ENCODE measurements around the gene ALDH3A2.
"Not testable (repeated sequence)": the region's sequence is repeated elsewhere in the genome, so short reads cannot be mapped to it uniquely, and the experiment has no call there.

Gene ALDH3A2

DNA sequence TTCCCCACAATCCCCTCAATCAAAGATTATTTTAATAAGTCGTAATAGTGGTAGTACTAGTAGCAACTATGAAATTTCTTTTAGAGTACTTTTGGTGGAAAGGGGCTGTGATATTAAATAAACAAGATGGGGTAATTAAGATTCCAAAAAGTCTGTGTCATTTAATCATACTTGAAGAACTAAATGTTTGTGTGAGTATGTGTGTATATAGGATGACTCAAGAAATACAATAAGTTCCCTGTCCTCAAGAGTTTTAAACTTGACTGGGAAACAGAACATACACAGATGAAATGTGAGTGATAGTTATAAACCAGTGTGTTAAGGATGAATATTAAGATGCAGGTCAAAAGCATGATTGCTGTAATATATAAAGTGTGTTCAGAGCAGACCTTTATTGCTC, 2.3 kb downstream of the ALDH3A2 start:
- no peak for DNase-seq (ENCODE audit: low spot score)

DNA sequence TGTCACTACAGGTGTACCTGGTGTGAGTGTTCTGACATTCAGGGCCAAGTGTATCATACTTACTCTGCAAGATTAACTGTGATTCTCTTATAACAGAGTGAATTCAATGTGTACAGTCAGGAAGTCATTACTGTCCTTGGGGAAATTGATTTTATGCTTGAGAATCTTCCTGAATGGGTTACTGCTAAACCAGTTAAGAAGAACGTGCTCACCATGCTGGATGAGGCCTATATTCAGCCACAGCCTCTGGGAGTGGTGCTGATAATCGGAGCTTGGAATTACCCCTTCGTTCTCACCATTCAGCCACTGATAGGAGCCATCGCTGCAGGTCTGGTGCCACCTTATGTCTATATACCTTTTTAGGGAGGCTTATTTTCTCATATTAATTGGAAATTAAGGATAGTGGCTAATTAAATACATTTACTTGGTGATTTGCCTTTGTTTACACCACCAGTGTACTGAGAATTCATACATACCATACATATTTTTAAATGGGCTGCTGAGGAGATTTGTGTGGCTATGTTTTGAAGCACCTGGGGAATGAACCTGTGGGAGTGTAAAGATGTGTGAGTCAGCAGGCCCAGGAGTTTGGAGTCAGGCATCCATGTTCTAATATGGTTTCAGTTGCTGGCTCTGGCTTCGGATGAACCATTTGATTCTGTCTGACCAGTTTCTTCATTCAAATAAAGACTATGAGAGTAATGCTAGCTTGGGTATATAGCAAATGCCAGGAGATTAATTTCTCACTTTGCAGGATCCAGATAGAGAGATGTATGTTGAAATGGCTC, 3.1 kb downstream of the ALDH3A2 start:
- DNase-seq (ENCODE audit: low spot score): peak; percentile 10

DNA sequence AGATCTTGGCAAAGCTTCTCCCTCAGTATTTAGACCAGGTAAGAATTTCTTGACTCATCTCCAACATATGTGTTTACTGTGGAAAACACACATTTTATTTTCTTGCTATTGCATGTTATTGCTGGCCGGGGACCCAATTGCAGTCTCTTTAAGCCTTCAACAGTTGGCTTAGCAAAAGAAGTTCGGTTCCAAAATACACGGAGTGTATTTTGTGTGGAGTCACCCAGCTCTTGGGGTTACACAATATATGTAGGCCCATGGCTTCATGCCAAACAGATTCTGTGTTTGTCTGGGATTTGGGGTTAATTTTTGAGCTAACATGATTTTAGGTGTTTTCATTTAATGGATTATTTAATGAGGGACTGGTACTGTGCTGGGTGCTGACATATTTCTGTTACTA, 4.0 kb downstream of the ALDH3A2 start:
- DNase-seq (ENCODE audit: low spot score): no peak

DNA sequence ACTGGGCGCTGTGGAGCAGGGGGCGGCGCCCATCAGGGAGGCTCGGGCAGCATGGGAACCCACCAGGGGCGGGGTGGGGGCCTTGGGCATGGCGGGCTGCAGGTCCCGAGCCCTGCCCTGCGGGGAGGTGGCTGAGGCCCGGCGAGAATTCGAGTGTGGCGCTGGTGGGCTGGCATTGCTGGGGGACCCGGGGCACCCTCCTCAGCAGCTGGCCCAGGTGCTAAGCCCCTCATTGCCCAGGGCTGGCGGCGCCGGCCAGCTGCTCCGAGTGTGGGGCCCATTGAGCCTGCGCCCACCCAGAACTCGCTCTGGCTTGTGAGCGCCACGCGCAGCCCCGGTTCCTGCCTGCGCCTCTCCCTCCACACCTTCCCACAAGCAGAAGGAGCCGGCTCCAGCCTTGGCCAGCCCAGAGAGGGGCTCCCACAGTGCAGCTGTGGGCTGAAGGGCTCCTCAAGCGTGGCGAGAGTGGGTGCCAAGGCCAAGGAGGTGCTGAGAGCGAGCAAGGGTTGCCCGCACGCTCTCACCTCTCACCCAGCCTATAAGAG, 5.9 kb downstream of the ALDH3A2 start:
- no peak for DNase-seq (ENCODE audit: low spot score)

DNA sequence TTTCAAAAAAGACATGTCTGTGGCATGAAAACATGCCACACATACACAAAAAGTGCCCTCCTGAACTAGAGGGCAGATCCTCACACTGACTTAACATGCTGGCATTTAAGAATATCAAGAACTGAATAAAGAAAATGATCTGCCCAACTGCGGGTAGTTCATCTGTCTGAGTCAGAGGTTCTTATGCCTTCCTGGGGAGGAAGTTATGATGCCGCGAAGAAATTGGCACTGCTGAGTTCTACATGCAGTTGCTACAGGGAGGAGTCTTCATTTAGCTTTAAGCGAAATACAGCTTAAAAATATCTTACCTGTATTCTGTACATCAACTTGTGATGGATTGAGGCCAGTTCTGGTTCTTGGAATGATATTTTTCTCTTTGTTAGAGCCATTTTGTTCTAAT, 6.3 kb downstream of the ALDH3A2 start:
- no peak for DNase-seq (ENCODE audit: low spot score)

DNA sequence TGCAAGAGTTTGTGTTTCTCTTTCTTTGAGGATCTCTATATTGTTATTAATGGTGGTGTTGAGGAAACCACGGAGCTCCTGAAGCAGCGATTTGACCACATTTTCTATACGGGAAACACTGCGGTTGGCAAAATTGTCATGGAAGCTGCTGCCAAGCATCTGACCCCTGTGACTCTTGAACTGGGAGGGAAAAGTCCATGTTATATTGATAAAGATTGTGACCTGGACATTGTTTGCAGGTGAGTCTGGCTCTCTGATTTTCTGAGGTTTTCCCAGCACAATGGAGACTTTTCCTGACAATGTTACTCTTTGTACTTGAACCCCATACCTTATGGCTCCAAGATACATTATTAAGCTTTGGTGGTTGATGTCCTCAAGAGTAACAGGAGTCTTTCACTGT, 7.8 kb downstream of the ALDH3A2 start:
- no peak for DNase-seq (ENCODE audit: low spot score)

DNA sequence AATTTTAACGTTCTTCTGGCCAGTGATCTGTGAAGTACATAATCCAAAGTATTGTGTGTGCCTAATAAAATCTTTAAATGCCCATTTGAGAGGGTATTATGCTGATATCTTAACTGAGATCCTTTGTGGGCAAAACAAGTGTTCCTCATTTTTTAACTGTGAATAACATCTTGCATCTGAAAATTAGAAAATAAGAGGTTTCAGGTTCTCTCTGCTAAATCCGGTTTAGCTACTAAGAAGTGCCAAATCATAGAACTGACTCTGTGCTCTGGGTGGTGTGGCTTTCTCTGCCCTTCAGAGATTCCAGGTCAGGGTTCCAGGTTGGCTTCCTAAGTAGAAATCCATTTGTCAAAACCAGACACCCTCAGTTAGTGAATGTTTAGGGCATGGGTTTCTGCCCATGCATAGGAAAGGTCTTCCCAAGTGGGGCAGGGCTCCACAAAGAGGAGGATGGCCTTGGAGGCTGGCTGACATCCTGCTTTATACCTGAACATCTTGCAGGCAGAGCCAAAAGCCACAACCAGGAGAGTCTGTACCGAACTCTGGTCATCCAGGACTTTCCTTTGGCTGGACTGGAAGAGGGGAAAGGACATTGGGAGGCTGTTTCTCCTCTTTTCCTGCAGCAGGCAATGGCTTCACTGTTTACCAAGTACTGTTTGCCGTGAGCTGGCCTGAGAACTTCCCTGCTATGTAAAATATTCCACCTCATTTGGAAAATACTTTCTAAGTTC, 8.5 kb downstream of the ALDH3A2 start:
- no peak for DNase-seq (ENCODE audit: low spot score)

DNA sequence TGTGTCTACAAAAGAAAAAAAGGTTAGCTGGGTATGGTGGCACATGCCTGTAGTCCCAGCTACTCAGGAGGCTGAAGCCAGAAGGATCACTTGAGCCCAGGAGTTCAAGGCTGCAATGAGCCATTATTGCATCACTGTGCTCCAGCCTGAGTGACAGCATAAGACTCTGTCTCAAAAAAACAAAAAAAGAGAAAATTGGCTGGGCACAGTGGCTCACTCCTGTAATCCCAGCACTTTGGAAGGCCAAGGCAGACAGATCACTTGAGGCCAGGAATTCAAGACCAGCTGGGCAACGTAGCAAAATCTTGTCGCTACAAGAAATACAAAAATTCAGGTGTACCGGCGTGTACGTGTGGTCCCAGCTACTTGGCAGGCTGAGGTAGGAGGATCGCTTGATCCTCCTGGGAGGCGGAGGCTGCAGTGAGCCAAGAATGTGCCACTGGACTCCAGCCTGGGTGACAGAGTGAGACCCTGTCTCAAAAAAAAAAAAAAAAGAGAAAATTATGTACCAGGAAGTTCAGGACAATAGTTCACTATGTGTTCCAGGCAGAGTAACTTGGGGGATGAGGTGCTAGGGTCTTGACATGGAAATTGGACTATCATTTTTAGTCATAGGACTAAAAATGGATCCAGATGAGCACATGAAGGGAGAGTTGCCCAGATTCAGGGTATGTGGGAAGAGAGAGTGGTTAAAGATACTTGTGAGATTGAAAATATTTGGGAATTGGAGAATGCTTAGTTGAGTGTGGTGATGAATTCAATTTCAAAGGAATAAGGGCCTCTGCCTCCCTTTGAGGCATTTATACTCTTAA, 11.0 kb downstream of the ALDH3A2 start:
- no peak for DNase-seq (ENCODE audit: low spot score)

DNA sequence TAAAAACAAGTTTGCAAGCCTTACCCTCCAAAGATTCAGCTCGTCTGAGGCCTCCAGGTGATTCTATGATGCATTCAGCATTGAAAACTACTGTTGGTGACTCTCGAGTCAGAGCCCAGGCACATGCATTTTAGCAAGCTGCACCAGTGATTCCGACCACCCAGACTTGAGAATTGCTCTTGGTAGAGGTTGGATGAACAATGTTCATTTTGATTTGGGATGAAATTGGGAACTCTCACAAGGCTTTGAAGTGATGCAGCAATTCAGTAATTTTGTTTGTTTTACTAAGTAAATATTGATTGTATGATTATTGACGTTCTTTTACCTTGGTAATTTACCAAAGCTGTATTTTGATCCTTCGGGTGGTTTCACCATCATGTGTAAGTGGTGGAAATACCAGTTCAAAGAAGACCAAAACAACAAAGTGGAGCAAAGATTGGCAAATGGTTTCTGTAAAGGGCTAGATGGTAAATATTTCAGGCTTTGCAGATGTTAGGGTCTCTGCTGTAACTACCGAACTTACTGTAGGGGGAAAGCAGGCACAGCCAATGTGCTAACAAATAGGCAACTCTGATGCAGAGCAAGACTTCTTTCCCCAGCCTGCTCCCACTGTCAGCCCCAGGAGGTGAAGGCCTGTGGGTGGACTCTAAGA, 11.8 kb downstream of the ALDH3A2 start:
- no peak for DNase-seq (ENCODE audit: low spot score)

DNA sequence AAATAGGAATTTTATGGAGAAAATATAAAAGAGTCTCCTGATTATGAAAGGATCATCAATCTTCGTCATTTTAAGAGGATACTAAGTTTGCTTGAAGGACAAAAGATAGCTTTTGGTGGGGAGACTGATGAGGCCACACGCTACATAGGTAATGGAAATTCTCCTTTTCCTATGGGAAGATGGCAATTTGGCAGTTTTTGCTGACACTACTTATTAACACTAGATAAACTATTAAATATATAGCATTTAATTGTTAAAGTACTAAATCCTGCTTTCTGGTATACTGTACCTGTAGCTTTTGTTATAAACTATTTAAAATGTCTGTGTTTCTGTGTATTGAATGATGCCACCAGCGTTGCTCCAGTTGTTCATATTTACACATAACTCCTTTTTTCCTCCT, 12.6 kb downstream of the ALDH3A2 start:
- no peak for DNase-seq (ENCODE audit: low spot score)

DNA sequence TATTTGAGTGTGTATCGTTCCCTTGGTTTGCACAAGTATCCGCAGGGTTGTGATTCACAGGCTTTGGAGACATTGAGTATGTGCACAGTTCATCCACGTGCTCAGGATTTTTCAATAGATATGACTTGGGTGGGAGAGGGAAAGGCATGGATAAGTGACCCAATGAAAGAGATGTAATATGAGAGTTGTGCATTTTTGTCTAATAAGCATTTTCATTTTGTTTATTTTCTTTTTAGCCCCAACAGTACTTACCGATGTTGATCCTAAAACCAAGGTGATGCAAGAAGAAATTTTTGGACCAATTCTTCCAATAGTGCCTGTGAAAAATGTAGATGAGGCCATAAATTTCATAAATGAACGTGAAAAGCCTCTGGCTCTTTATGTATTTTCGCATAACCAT, 14.5 kb downstream of the ALDH3A2 start:
- DNase-seq (ENCODE audit: low spot score): no peak

DNA sequence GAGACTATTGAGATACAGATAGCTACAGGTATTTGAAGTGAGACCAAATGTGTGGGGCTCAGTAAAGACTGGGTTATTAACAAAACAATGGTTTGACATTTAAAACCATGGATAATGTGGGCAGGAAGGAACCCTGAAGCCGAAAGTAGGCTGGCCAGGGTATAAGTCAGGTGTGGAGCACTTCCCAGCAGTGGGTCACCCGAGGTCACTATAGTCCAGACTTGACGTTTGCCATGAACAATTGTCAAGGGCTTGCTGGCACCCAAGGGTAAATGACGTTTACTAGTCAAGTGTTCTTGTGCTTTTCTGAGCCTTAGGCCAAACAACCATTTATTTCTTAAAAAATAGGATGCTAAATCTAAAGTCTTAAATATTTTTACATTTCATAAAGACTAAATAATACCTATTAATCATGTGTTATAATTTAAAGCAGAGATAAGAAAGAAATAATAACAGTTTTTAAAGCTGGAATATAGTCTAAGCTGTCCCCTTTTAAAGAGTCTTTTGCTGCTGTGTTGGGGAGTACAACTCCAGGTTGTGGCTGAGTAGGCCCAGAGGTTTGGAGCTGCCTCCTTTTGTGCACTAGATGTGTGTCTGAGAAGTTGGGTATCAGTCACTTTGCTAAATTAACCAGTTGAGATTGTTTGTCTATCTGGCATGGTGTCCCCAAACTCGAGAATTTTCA, 15.7 kb downstream of the ALDH3A2 start:
- DNase-seq (ENCODE audit: low spot score): no peak

DNA sequence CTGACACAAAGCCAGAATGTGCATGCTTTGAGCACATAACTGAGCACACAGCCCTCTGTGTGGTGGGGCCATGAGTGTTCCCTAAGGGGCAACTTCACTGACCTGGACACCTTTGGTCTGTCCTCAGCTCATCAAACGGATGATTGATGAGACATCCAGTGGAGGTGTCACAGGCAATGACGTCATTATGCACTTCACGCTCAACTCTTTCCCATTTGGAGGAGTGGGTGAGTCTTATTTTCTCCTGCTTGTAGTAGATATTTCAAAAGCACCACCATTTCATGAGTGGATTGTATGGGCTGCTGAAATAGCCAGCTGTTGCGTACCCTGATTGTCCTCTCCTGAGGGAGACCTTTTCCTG, 16.2 kb downstream of the ALDH3A2 start:
- no peak for DNase-seq (ENCODE audit: low spot score)

DNA sequence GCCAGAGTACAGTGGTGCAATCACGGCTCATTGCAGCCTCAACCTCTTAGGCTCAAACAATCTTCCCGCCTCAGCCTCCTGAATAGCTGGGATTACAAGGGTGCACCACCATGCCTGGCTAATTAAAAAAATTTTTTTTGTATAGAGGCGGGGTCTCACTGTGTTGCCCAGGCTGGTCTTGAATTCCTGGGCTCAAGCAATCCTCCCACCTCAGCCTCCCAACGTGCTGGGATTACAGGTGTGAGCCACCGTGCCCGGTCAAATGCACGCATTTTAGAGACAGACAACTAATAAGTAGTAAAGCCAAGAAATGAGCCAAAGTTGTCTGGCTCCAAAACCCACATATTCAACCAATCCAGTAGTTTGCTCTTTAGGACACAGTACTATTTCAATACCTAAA, 21.1 kb downstream of the ALDH3A2 start:
- not testable (repeated sequence) for DNase-seq (ENCODE audit: low spot score)

DNA sequence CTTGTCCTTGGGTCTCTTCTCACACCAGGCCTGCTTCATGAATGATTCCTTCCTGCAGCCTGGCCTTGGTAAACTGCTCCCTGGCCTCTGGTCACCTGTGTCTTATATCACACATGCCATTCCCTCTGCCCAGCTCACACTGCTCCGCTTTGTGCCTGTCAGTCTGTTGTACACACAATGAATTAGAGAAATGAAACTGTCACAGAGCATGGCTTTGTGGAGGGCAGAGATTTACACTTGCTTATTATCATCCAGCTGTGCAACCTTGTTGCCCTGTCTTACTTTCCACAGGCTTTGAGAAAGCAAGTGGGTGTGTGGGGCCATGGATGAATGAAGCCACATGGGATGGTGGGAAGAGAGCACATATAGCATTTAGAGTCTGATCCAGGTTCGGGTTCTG, 22.4 kb downstream of the ALDH3A2 start:
- DNase-seq (ENCODE audit: low spot score): no peak

DNA sequence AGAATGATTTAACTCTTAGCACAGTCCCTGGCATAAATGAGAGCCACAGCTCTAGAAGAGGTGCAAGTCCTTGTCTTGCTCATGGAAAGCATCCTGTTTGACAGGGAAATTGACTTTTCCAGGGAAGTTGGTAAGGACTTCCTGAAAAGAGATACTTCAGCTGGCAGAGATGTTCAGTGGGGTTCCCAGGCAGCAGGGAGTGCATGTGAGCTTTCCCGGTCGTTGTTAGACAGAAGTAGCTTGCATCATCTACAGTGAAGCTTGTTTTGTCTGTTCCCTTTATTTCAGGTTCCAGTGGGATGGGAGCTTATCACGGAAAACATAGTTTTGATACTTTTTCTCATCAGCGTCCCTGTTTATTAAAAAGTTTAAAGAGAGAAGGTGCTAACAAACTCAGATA, 22.9 kb downstream of the ALDH3A2 start:
- no peak for DNase-seq (ENCODE audit: low spot score)

DNA sequence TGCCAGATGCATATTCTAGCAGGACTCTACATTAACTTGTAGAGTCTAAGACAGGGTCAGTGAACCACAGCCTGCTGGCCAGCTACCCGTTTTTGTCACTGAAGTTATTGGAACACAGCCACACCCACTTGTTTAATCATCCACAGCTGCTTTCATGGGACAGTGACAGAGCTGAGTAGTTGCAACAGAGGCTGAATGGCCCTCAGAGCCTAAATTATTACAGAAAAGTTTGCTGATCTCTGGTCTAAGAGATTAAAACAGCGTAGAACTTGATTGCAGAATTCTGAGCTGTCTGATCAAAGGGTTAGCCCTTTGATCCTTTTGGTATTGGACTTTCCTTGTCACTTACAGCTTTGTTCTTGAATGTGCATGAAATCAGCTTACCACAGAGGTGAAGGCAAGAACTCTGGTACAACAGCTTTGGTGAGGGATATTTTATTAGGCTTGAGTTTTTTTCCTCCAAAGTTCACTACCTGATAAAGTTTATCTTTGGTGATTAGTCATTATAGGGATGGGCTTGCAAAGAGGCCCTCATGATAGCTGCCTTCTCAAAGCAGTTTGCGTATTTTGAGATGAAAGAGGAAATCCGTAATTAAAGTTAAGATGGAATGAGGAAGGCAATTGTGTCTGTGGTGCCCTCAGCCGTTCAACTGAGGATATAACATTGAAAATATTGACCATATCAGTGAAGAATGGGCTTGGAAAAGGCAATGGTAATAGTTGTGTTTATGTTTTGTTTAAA, 23.6 kb downstream of the ALDH3A2 start:
- peak; percentile 39 for DNase-seq (ENCODE audit: low spot score)

DNA sequence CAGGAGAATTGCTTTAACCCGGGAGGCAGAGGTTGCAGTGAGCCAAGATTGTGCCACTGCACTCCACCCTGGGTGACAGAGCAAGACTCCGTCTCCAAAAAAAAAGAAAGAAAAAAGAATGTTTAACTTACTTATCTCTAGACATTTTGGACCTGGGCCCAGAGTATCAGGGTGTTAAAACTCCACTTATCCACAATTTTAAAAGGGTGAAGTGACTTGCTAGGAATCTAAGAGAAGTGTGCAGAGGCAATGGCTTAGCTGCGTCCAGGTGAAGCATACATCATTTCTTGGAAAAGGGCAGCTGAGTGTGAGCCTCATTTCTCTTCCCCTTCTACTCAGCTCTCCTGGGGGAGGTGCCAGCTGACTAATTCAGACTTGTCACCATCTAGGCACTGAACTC, 25.1 kb downstream of the ALDH3A2 start:
- DNase-seq (ENCODE audit: low spot score): no peak

DNA sequence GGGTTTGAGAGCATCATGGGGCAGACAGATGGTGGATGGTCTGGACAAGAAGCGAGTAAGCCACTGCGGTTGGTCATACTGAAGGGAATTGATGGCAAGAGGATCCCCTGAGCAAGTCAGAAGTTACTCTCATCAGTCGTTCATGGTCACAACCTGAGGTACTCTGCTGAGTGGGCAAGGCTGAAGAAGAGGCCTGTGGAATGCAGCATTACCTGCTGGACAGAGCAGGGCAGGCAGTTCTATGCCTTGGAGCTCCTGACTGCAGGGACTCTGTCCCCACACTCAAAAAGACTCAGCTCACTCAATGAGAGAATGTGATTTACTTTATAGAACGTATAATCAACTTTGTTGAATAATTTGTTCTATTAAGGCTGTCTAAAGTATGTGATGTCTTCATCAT, 28.3 kb downstream of the ALDH3A2 start:
- no peak for DNase-seq (ENCODE audit: low spot score)

DNA sequence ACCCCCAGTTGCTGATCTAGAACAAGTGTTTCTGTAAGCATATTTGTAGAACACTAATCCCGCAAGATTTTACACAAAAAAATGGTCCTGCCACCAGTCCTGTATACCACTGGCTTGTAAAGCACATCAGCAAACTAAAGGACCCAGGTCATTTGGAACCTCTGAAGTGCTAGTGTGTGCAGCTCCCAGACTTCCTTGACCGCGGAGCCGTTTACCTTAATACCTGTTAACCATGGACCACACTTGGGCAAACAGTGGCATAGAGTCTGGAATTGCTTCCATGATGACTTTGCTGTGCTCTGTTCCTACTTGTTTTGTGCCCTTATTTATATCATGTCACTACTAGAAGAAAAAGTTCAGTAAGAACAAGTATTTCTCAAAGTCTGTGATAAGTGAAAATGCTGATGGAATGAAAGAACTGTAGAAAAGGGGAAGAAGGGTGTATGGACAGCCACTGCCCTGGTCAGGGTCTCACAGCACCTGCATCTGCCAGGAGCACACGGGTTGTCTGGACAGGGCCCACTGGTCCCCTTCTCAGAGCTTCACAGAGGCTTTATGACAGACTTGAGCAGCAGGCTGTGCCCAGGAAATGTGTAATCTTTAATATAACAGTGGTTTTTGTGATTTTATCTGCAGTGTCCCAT, 29.3 kb downstream of the ALDH3A2 start:
- no peak for DNase-seq (ENCODE audit: low spot score)
